ENCODE measurements around the gene HSPB6. TPM values are rescaled to one million over a fixed set of nuclear protein-coding genes. Genes with fewer than 3 reads are reported as not detected.
"Not testable (repeated sequence)": the region's sequence is repeated elsewhere in the genome, so short reads cannot be mapped to it uniquely, and the experiment has no call there.

Gene HSPB6
- total RNA-seq, 1 donor from 2014 or later, result 1.9 TPM

- peak overlapping the region; percentile 93 for H3K4me2 ChIP-seq (ENCODE audit: low read length)
- FAIRE-seq (no peak), DNase-seq (ENCODE audit: low read depth) (no peak)
- peaks cover 5% of the 10 kb centered on the region for H3K79me2 ChIP-seq (ENCODE audit: insufficient read depth, low read length)
- Mint-ChIP-seq H3K36me3 (ENCODE audit: low read depth, unreplicated experiment) (no peaks in the 10 kb centered on the region), H3K4me3 (ENCODE audit: unreplicated experiment) (peak overlapping the region; percentile 84), H3K27me3 (ENCODE audit: low read depth, unreplicated experiment) (peaks cover 15% of the 10 kb centered on the region), H3K4me1 (ENCODE audit: low read depth, unreplicated experiment) (peaks cover 7% of the 10 kb centered on the region), H3K9me3 (ENCODE audit: unreplicated experiment) (peaks cover 4% of the 10 kb centered on the region), H3K27ac (ENCODE audit: unreplicated experiment) (peak overlapping the region; percentile 88)
- H3K9ac ChIP-seq (ENCODE audit: low read length), result no peak overlapping the region
- H4K20me1 ChIP-seq (ENCODE audit: insufficient read depth, low read length), result peaks cover 9% of the 10 kb centered on the region
- TF ChIP-seq CTCF (IDR thresholded peaks at IDR 0.05; ENCODE audit: insufficient read depth, low read depth, low read length), result no peak
- no peak for TF ChIP-seq EZH2 (IDR thresholded peaks at IDR 0.05; ENCODE audit: insufficient read depth, low read length)
- no peaks in the 10 kb centered on the region for H3K9me3 ChIP-seq (ENCODE audit: insufficient read depth, low read depth, low read length)
- H3K36me3 ChIP-seq (ENCODE audit: insufficient read depth, low read length), result no peaks in the 10 kb centered on the region
- H3K4me3 ChIP-seq (ENCODE audit: insufficient read depth, low read depth, low read length), result peak overlapping the region; percentile 61
- no peak overlapping the region for H3K27ac ChIP-seq (ENCODE audit: low read depth, low read length)
- H2AFZ ChIP-seq (ENCODE audit: low read depth, low read length), result peak overlapping the region; percentile 23
- peaks cover 13% of the 10 kb centered on the region for H3K4me1 ChIP-seq (ENCODE audit: insufficient read depth, low read length)
- no peaks in the 10 kb centered on the region for H3K27me3 ChIP-seq (ENCODE audit: insufficient read depth, low read length)
Measured at GRCh38 chr19:35774274-35775045, 17.6 kb upstream of the HSPB6 start.

GRCh38 chr19:35773020-35773806, 16.4 kb upstream of the HSPB6 start:
- TF ChIP-seq EZH2 (IDR thresholded peaks at IDR 0.05; ENCODE audit: insufficient read depth, low read length) (no peak), CTCF (IDR thresholded peaks at IDR 0.05; ENCODE audit: insufficient read depth, low read depth, low read length) (no peak)
- DNase-seq (ENCODE audit: low read depth), result peak; percentile 12
- Mint-ChIP-seq H3K4me3 (ENCODE audit: unreplicated experiment) (no peak overlapping the region), H3K27ac (ENCODE audit: unreplicated experiment) (no peak overlapping the region), H3K27me3 (ENCODE audit: low read depth, unreplicated experiment) (peaks cover 15% of the 10 kb centered on the region), H3K36me3 (ENCODE audit: low read depth, unreplicated experiment) (no peaks in the 10 kb centered on the region), H3K9me3 (ENCODE audit: unreplicated experiment) (peaks cover 4% of the 10 kb centered on the region), H3K4me1 (ENCODE audit: low read depth, unreplicated experiment) (peaks cover 7% of the 10 kb centered on the region)
- H3K9me3 ChIP-seq (ENCODE audit: insufficient read depth, low read depth, low read length), result no peaks in the 10 kb centered on the region
- H3K27ac ChIP-seq (ENCODE audit: low read depth, low read length), result no peak overlapping the region
- H4K20me1 ChIP-seq (ENCODE audit: insufficient read depth, low read length), result peaks cover 9% of the 10 kb centered on the region
- peaks cover 5% of the 10 kb centered on the region for H3K79me2 ChIP-seq (ENCODE audit: insufficient read depth, low read length)
- no peak for FAIRE-seq
- no peak overlapping the region for H3K4me3 ChIP-seq (ENCODE audit: insufficient read depth, low read depth, low read length)
- peaks cover 13% of the 10 kb centered on the region for H3K4me1 ChIP-seq (ENCODE audit: insufficient read depth, low read length)
- no peak overlapping the region for H3K9ac ChIP-seq (ENCODE audit: low read length)
- no peak overlapping the region for H2AFZ ChIP-seq (ENCODE audit: low read depth, low read length)
- H3K36me3 ChIP-seq (ENCODE audit: insufficient read depth, low read length), result peaks cover 2% of the 10 kb centered on the region
- no peak overlapping the region for H3K4me2 ChIP-seq (ENCODE audit: low read length)
- no peaks in the 10 kb centered on the region for H3K27me3 ChIP-seq (ENCODE audit: insufficient read depth, low read length)

- H2AFZ ChIP-seq (ENCODE audit: low read depth, low read length); H3K4me1 Mint-ChIP-seq (ENCODE audit: low read depth, unreplicated experiment); H3K4me3 Mint-ChIP-seq (ENCODE audit: unreplicated experiment); H4K20me1 ChIP-seq (ENCODE audit: insufficient read depth, low read length); DNase-seq (ENCODE audit: low read depth); H3K9me3 Mint-ChIP-seq (ENCODE audit: unreplicated experiment); H3K9me3 ChIP-seq (ENCODE audit: insufficient read depth, low read depth, low read length); H3K9ac ChIP-seq (ENCODE audit: low read length); H3K4me3 ChIP-seq (ENCODE audit: insufficient read depth, low read depth, low read length); H3K27ac ChIP-seq (ENCODE audit: low read depth, low read length); H3K36me3 ChIP-seq (ENCODE audit: insufficient read depth, low read length); FAIRE-seq; H3K27ac Mint-ChIP-seq (ENCODE audit: unreplicated experiment); H3K36me3 Mint-ChIP-seq (ENCODE audit: low read depth, unreplicated experiment); H3K79me2 ChIP-seq (ENCODE audit: insufficient read depth, low read length); H3K4me2 ChIP-seq (ENCODE audit: low read length); H3K27me3 ChIP-seq (ENCODE audit: insufficient read depth, low read length): not testable (repeated sequence)
- H3K4me1 ChIP-seq (ENCODE audit: insufficient read depth, low read length), result peaks cover 13% of the 10 kb centered on the region
- peaks cover 15% of the 10 kb centered on the region for H3K27me3 Mint-ChIP-seq (ENCODE audit: low read depth, unreplicated experiment)
Measured at GRCh38 chr19:35772362-35772761, 15.5 kb upstream of the HSPB6 start.

Measured in astrocyte (in vitro differentiated cells and primary cell).